ENCODE data around the gene THSD7B.

DNA sequence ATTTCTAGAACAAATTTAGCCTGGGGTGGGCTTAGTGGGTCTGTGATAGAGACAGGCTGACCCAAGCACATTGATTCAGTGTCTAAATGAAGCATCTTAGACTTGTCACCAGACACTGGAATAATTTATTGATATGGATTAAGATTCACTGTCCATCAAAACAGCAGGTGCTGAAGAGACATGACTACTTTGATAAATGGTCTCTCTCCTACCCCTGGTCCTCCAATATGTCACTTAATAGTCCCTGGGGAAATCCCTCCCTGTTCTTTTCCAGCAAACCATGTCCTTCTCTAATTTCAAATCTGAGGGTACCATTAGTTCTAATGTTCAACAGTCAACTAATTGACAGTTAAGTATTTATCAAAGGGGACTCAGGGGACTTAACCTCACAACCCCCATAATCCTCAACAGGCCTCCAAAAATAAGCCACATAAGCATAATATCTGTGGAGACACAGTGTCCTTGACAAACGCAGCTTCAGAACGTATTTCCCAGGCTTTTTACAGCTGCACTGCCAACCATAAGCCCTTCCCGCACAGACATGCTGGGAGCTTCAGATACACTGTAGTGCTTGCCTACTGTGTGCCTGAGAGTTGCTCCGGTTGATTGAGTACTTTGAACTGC lies 391.0 kb downstream of the THSD7B start:
- TF ChIP-seq POLR2A (IDR thresholded peaks at IDR 0.05), result no peak
- TF ChIP-seq, protein P1, sequence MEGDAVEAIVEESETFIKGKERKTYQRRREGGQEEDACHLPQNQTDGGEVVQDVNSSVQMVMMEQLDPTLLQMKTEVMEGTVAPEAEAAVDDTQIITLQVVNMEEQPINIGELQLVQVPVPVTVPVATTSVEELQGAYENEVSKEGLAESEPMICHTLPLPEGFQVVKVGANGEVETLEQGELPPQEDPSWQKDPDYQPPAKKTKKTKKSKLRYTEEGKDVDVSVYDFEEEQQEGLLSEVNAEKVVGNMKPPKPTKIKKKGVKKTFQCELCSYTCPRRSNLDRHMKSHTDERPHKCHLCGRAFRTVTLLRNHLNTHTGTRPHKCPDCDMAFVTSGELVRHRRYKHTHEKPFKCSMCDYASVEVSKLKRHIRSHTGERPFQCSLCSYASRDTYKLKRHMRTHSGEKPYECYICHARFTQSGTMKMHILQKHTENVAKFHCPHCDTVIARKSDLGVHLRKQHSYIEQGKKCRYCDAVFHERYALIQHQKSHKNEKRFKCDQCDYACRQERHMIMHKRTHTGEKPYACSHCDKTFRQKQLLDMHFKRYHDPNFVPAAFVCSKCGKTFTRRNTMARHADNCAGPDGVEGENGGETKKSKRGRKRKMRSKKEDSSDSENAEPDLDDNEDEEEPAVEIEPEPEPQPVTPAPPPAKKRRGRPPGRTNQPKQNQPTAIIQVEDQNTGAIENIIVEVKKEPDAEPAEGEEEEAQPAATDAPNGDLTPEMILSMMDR (IDR thresholded peaks at IDR 0.05), result no peak

Measured in Peyer's patch (tissue), 4 donors.